Measurements from ENCODE around the gene NEK9. TPM values are rescaled to one million over a fixed set of nuclear protein-coding genes. Genes with fewer than 3 reads are reported as not detected.

Gene NEK9
- total and polyA plus RNA-seq, 12 donors, result 26.9 to 138 (median 110) TPM

- peak in 3 of 8 donors; percentile 18 to 36 (median 31) for ATAC-seq
- H3K27me3 ChIP-seq, result no peaks in the 10 kb centered on the region
- intact Hi-C loops (cut with DNase I), result loop anchor here in 1 of 10 donors (5.0 kb wide), 1 partner anchor 368 kb away; no protein-coding TSS in a partner anchor
- no peak for DNase-seq
- TF ChIP-seq CTCF (IDR thresholded peaks at IDR 0.05), result no peak
- H3K9me3 ChIP-seq, result no peaks in the 10 kb centered on the region
- peak overlapping the region in 3 of 10 donors; percentile 23 to 55 (median 46) for H3K27ac ChIP-seq
- H3K4me1 ChIP-seq, result peaks cover 0 to 70% (median 41%) of the 10 kb centered on the region in 9 donors
- peaks cover 0 to 40% (median 14%) of the 10 kb centered on the region in 9 donors for H3K36me3 ChIP-seq
- WGBS, 2 donors, result 29 to 30% methylated on average over 7 of the region's 7 CpGs
- no peak overlapping the region for H3K4me3 ChIP-seq
Measured at GRCh38 chr14:75123991-75124390, 2.9 kb downstream of the NEK9 start.

GRCh38 chr14:75121552-75121951, 5.3 kb downstream of the NEK9 start:
- no peak for TF ChIP-seq CTCF (IDR thresholded peaks at IDR 0.05)
- Histone ChIP-seq H3K4me3 (no peak overlapping the region), H3K36me3 (peaks cover 0 to 62% (median 26%) of the 10 kb centered on the region in 9 donors)

GRCh38 chr14:75120541-75121291, 6.1 kb downstream of the NEK9 start:
- Histone ChIP-seq H3K36me3 (peaks cover 0 to 71% (median 34%) of the 10 kb centered on the region in 9 donors), H3K27me3 (no peaks in the 10 kb centered on the region), H3K4me1 (peaks cover 0 to 44% (median 19%) of the 10 kb centered on the region in 9 donors), H3K4me3 (no peak overlapping the region), H3K9me3 (no peaks in the 10 kb centered on the region), H3K27ac (peak overlapping the region in 1 of 10 donors; percentile 72)
- DNase-seq (no peak), ATAC-seq (no peak)
- no peak for TF ChIP-seq CTCF (IDR thresholded peaks at IDR 0.05)
- WGBS, 2 donors, result 70 to 80% methylated on average over 3 of the region's 3 CpGs
- intact Hi-C loops (cut with DNase I), result loop anchor here in 1 of 10 donors (5.0 kb wide), 1 partner anchor 372 kb away; no protein-coding TSS in a partner anchor

More at GRCh38 chr14:75121552-75121951, 5.3 kb downstream of the NEK9 start:
- DNase-seq, result no peak
- H3K4me1 ChIP-seq, result peaks cover 0 to 51% (median 26%) of the 10 kb centered on the region in 9 donors
- H3K27me3 ChIP-seq, result no peaks in the 10 kb centered on the region
- intact Hi-C loops (cut with DNase I), result loop anchor here in 1 of 10 donors (5.0 kb wide), 1 partner anchor 371 kb away; no protein-coding TSS in a partner anchor
- 93 to 94% methylated on average over 7 of the region's 7 CpGs for WGBS, 2 donors
- no peak for ATAC-seq
- no peaks in the 10 kb centered on the region for H3K9me3 ChIP-seq
- peak overlapping the region in 1 of 10 donors; percentile 72 for H3K27ac ChIP-seq

- ATAC-seq (no peak), DNase-seq (no peak)
- H3K4me3 ChIP-seq, result no peak overlapping the region
- intact Hi-C loops (cut with DNase I), result no loop called here
- no peak for TF ChIP-seq CTCF (IDR thresholded peaks at IDR 0.05)
- 96 to 97% methylated on average over 2 of the region's 2 CpGs for WGBS, 2 donors
- no peak overlapping the region for H3K27ac ChIP-seq
- H3K4me1 ChIP-seq, result peaks cover 0 to 28% (median 4%) of the 10 kb centered on the region in 9 donors
- no peaks in the 10 kb centered on the region for H3K9me3 ChIP-seq
- H3K36me3 ChIP-seq, result peaks cover 0 to 86% (median 51%) of the 10 kb centered on the region in 9 donors
- no peaks in the 10 kb centered on the region for H3K27me3 ChIP-seq
Measured at GRCh38 chr14:75119056-75119455, 7.8 kb downstream of the NEK9 start.
